ENCODE data around the gene KCNMA1.

- TF ChIP-seq CTCF (conservative IDR thresholded peaks at IDR 0.05; ENCODE audit: low read depth, low read length) (no peak), EZH2 (IDR thresholded peaks at IDR 0.05; ENCODE audit: low read length, unreplicated experiment) (no peak), EZH2phosphoT487 (IDR thresholded peaks at IDR 0.05; ENCODE audit: borderline replicate concordance, low read length) (no peak)
These were observed 568.6 kb downstream of the KCNMA1 start for GRCh38 chr10:77068969-77069368.

Data from PC-3 (cell line).